Stimulated activated memory B cell treated with anti-CD40 and anti-IgM and Interleukin-4, amounts not matched to agents 10 μg/mL and 1 μg/mL and 100 μg/mL, for 72 hours (primary cell): ENCODE measurements around the gene ATRN.

Experiments
- ATAC-seq: fragments of 150-1000 bp; cut with Tn5 transposase; 2 replicates; pipeline ENCODE4 v1.10.0; 2021
- H3K27ac Mint-ChIP-seq: one replicate; pipeline ENCODE4 v1.8.0; 2022; ENCODE audit warnings: mild to moderate bottlenecking, mixed read lengths
- H3K27me3 Mint-ChIP-seq: one replicate; pipeline ENCODE4 v1.8.0; 2022; ENCODE audit warnings: mixed read lengths
- H3K36me3 Mint-ChIP-seq: one replicate; pipeline ENCODE4 v1.8.0; 2022; ENCODE audit warnings: mixed read lengths
- H3K4me1 Mint-ChIP-seq: one replicate; pipeline ENCODE4 v1.8.0; 2022; ENCODE audit warnings: mixed read lengths
- H3K4me3 Mint-ChIP-seq: one replicate; pipeline ENCODE4 v1.8.0; 2022; ENCODE audit warnings: mild to moderate bottlenecking, moderate library complexity, mixed read lengths
- H3K9me3 Mint-ChIP-seq: one replicate; pipeline ENCODE4 v1.8.0; 2022; ENCODE audit warnings: mixed read lengths

ATRN gene

GRCh38 chr20:3699037-3699436 lies 228.2 kb downstream of the ATRN start:
- Mint-ChIP-seq H3K27me3 (peaks cover 8% of the 10 kb centered on the region), H3K27ac (no peak overlapping the region), H3K4me3 (no peak overlapping the region), H3K4me1 (no peaks in the 10 kb centered on the region), H3K36me3 (no peaks in the 10 kb centered on the region), H3K9me3 (no peaks in the 10 kb centered on the region)
- ATAC-seq = no peak
